Sigmoid colon (tissue), 4 donors: ENCODE results near the gene CEP112.

Experiments
- CTCF ChIP-seq, 4 experiments: fragments of 450-650 bp in 3 of 4; fragments of 200-600 bp in 1 of 4; IDR thresholded peaks; one replicate each; pipeline ENCODE4 v1.5.1; 2016 to 2019; ENCODE audit warnings: antibody characterized with exemption in 4 of 4, mild to moderate bottlenecking in 3 of 4, moderate library complexity in 2 of 4
- EP300 ChIP-seq, 4 donors: sonication (generic); formaldehyde crosslinking; IDR thresholded peaks; one replicate each; pipeline ENCODE4 v1.6.1; 2017; ENCODE audit warnings: antibody characterized with exemption in 4 of 4
- POLR2A ChIP-seq, 2 donors: fragments of 450-650 bp; IDR thresholded peaks; one replicate each; pipeline ENCODE4 v1.6.1; 2016; ENCODE audit warnings: antibody characterized with exemption in 2 of 2, mild to moderate bottlenecking in 2 of 2, moderate library complexity in 2 of 2

GRCh38 chr17:66037221-66037620 lies 154.7 kb downstream of the CEP112 start:
- TF ChIP-seq CTCF (IDR thresholded peaks at IDR 0.05) (no peak), POLR2A (IDR thresholded peaks at IDR 0.05) (no peak), EP300 (IDR thresholded peaks at IDR 0.05) (no peak)
